Lower leg skin (tissue), 4 donors: Measurements from ENCODE around the gene RSBN1L. TPM values are rescaled to one million over a fixed set of nuclear protein-coding genes. Genes with fewer than 3 reads are reported as not detected.

Experiments used
- DNase-seq, 2 donors: peaks; one replicate each; pipeline ENCODE4 v3.0.0-alpha.2; 2019; ENCODE audit warnings: low spot score in 2 of 2
- H3K4me3 ChIP-seq: fragments of 200-600 bp; sonication (generic); 2 replicates; pipeline ENCODE4 v1.5.1; 2017; ENCODE audit warnings: mild to moderate bottlenecking, low read depth; ENCODE audit not compliant: poor library complexity, severe bottlenecking
- POLR2A ChIP-seq, 2 donors: fragments of 450-650 bp; IDR thresholded peaks; one replicate each; pipeline ENCODE4 v1.6.1; 2016 to 2017; ENCODE audit warnings: antibody characterized with exemption in 2 of 2, mild to moderate bottlenecking in 1 of 2, moderate library complexity in 1 of 2
- WGBS, 2 donors: methylation state at CpG; one replicate each; pipeline ENCODE4 v1.1.5; 2018; 5-methylcytosine and 5-hydroxymethylcytosine counted together
- intact Hi-C: fragments of 100-400 bp; cut with DNase I; formaldehyde crosslinking; loops from one replicate; pipeline ENCODE4 v1.15.0; 2023; ENCODE audit warnings: low total_unique reads
- total RNA-seq, 4 donors: library from RNA; depleted of rRNA; stranded (reverse); fragments of >200 nt; gene quantifications; one replicate each; pipeline ENCODE4 v1.1.0, GENCODE V29; 2016
- TF ChIP-seq, protein P1 (sequence below), 3 donors: fragments of 450-650 bp; IDR thresholded peaks; one replicate each; pipeline ENCODE4 v1.5.1; 2016; ENCODE audit warnings: antibody characterized with exemption in 3 of 3, mild to moderate bottlenecking in 3 of 3, moderate library complexity in 2 of 3

RSBN1L gene
- total RNA-seq, 4 donors from 2014 or later, result 17.3 to 34.8 (median 25.7) TPM

DNA sequence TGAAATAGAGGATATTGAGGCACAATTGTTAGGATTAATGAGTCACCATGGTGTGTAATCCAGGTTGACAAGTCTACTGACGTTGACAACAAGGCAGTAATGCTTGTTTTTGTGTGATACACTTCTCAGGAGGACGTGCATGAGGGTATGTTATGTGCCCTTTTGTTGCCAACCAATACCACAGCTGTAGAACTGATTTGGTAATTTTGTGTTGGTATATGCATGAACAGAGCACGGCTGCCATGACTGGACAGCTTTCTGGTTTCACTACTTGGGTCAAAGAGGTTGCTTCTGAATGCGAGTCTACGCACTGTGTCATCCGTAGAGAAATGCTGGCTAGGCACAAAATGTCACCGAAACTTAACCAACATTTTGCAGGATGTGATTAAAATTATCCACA, 135.2 kb downstream of the RSBN1L start:
- no peak for DNase-seq
- TF ChIP-seq, protein P1, sequence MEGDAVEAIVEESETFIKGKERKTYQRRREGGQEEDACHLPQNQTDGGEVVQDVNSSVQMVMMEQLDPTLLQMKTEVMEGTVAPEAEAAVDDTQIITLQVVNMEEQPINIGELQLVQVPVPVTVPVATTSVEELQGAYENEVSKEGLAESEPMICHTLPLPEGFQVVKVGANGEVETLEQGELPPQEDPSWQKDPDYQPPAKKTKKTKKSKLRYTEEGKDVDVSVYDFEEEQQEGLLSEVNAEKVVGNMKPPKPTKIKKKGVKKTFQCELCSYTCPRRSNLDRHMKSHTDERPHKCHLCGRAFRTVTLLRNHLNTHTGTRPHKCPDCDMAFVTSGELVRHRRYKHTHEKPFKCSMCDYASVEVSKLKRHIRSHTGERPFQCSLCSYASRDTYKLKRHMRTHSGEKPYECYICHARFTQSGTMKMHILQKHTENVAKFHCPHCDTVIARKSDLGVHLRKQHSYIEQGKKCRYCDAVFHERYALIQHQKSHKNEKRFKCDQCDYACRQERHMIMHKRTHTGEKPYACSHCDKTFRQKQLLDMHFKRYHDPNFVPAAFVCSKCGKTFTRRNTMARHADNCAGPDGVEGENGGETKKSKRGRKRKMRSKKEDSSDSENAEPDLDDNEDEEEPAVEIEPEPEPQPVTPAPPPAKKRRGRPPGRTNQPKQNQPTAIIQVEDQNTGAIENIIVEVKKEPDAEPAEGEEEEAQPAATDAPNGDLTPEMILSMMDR (IDR thresholded peaks at IDR 0.05), result no peak
- no peak for TF ChIP-seq POLR2A (IDR thresholded peaks at IDR 0.05)
- H3K4me3 ChIP-seq, result no peak overlapping the region
- 85 to 90% methylated on average over 7 of the region's 7 CpGs for WGBS, 2 donors
- intact Hi-C loops, result no loop called here

DNA sequence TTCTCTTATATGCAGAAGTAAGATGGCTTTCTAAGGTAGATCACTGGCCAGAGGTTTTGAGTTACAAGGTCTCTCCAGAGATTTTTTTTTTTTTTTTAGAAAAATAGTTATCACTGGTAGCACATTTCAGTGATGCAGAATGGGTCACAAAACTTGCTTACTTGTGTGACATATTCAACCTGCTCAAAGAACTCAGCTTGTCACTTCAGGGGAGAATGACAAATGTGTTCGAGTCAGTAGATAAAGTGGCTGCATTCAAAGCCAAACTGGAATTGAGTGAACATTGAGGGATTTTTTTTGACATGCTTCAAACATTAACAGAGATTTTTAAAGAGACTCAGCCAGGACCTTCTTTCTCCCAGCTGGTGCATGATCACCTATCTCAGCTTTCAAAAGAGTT, 135.7 kb downstream of the RSBN1L start:
- DNase-seq, result no peak
- TF ChIP-seq, protein P1 (IDR thresholded peaks at IDR 0.05), result no peak
- no peak for TF ChIP-seq POLR2A (IDR thresholded peaks at IDR 0.05)
- no peak overlapping the region for H3K4me3 ChIP-seq
- intact Hi-C loops, result no loop called here
- WGBS, 2 donors, result 72 to 82% methylated on average over 1 of the region's 1 CpG

Other genes starting within 250 kb of the RSBN1L start
- gene PTPN12, start 159.2 kb upstream of the RSBN1L start, total RNA-seq, result 10 to 100 TPM; 63.9 to 75.3 (median 68.2) TPM
- 10 to 100 TPM; 10.9 to 14.0 (median 11.7) TPM for gene TMEM60, start 102.0 kb downstream of the RSBN1L start, total RNA-seq
- gene PHTF2, start 102.3 kb downstream of the RSBN1L start, total RNA-seq, result 10 to 100 TPM in 2 of 4 donors, 1 to 10 TPM in 2; 6.9 to 11.9 (median 9.8) TPM